HepG2 (cell line): Measurements from ENCODE around the gene VWA2.

ENCODE experiments used
- CHCHD3 ChIP-seq: sonication (generic); formaldehyde crosslinking; IDR thresholded peaks from 2 replicates; pipeline ENCODE4 v1.8.0; 2022; ENCODE audit warnings: mild to moderate bottlenecking, missing genetic modification reagents, moderate library complexity
- CTCF ChIP-seq: sonication (generic); formaldehyde crosslinking; IDR thresholded peaks from 2 replicates; pipeline ENCODE4 v1.5.0; 2020; ENCODE audit warnings: mild to moderate bottlenecking, missing genetic modification reagents, moderate library complexity
- EZH2 ChIP-seq: conservative IDR thresholded peaks from 2 replicates; pipeline ENCODE4 v1.6.1; 2012; ENCODE audit warnings: mild to moderate bottlenecking, low read depth, low read length, moderate library complexity
- MYPOP ChIP-seq: sonication (generic); formaldehyde crosslinking; IDR thresholded peaks from 2 replicates; pipeline ENCODE4 v1.8.1; 2023; ENCODE audit warnings: mild to moderate bottlenecking, moderate library complexity, missing genetic modification reagents
- SOX5 ChIP-seq: IDR thresholded peaks from 2 replicates; pipeline ENCODE4 v1.6.1; 2016; ENCODE audit warnings: borderline replicate concordance
- SRF ChIP-seq: IDR thresholded peaks from 2 replicates; pipeline ENCODE4 v1.6.1; 2011; ENCODE audit warnings: mild to moderate bottlenecking, low read depth, low read length, moderate library complexity
- TAF1 ChIP-seq: sonication (generic); formaldehyde crosslinking; IDR thresholded peaks from 2 replicates; pipeline ENCODE4 v1.4.0; 2020; ENCODE audit warnings: missing genetic modification reagents

GRCh38 chr10:114290038-114290437 is 51.0 kb downstream of the VWA2 start:
- TF ChIP-seq EZH2 (no peak), MYPOP (CRISPR knock-in tag) (no peak), SRF (no peak), CTCF (CRISPR knock-in tag) (no peak), CHCHD3 (no peak), SOX5 (CRISPR knock-in tag) (no peak), TAF1 (CRISPR knock-in tag) (no peak)
